Transverse colon (tissue), 4 donors: ENCODE results near the gene LRRC8C. TPM values are rescaled to one million over a fixed set of nuclear protein-coding genes. Genes with fewer than 3 reads are reported as not detected.

Experiments
- DNase-seq: peaks from one replicate; pipeline ENCODE4 v3.0.0-alpha.2; 2019
- H3K27ac ChIP-seq, 4 donors: fragments of 200-600 bp; sonication (generic); 2 replicates each; pipeline ENCODE4 v1.5.1; 2016 to 2018; ENCODE audit warnings: inconsistent platforms in 4 of 4
- H3K27me3 ChIP-seq: fragments of 200-600 bp; sonication (generic); 2 replicates; pipeline ENCODE4 v1.5.1; 2017; ENCODE audit warnings: inconsistent platforms
- H3K36me3 ChIP-seq, 4 donors: fragments of 200-600 bp; sonication (generic); 2 replicates each; pipeline ENCODE4 v1.5.1; 2017 to 2019; ENCODE audit warnings: inconsistent platforms in 4 of 4
- H3K4me1 ChIP-seq, 4 donors: fragments of 200-600 bp; sonication (generic); 2 replicates each; pipeline ENCODE4 v1.5.1; 2017 to 2020; ENCODE audit warnings: inconsistent platforms in 4 of 4
- H3K4me3 ChIP-seq, 4 donors: fragments of 200-600 bp; sonication (generic); 1 replicate in 1 of 4; 2 replicates in 3 of 4; pipeline versions ENCODE4 v1.5.1 to v1.6.1; 2017 to 2019; ENCODE audit warnings: inconsistent platforms in 4 of 4
- H3K9me3 ChIP-seq, 2 donors: fragments of 200-600 bp; sonication (generic); 2 replicates each; pipeline ENCODE4 v1.5.1; 2017 to 2019; ENCODE audit warnings: inconsistent platforms in 2 of 2
- EP300 ChIP-seq: sonication (generic); formaldehyde crosslinking; IDR thresholded peaks from one replicate; pipeline ENCODE4 v1.6.1; 2017; ENCODE audit warnings: antibody characterized with exemption, low read depth
- POLR2A ChIP-seq: fragments of 450-650 bp; IDR thresholded peaks from one replicate; pipeline ENCODE4 v1.6.1; 2016; ENCODE audit warnings: antibody characterized with exemption, mild to moderate bottlenecking, moderate library complexity
- POLR2AphosphoS5 ChIP-seq, 3 donors: sonication (generic); formaldehyde crosslinking; IDR thresholded peaks; one replicate each; pipeline ENCODE4 v1.6.1; 2016; ENCODE audit warnings: antibody characterized with exemption in 3 of 3
- WGBS, 2 donors: methylation state at CpG; one replicate each; pipeline ENCODE4 v1.1.5; 2018; ENCODE audit warnings: low coverage in 1 of 2; 5-methylcytosine and 5-hydroxymethylcytosine counted together
- in situ Hi-C, 4 donors: fragments of 200-750 bp; cut with MboI; loops; one replicate each; pipeline versions ENCODE4 v1.15.0 to v1.15.1; 2017; ENCODE audit warnings: low sequenced_read_pairs in 3 of 4, low pct_ligation_motif_present in 1 of 4, low pct_unique_long_range_greater_than_20kb in 1 of 4
- intact Hi-C: fragments of 100-400 bp; cut with DNase I; formaldehyde crosslinking; loops from one replicate; pipeline ENCODE4 v1.15.1; 2023; ENCODE audit warnings: low total_unique reads
- total RNA-seq, 4 donors: library from RNA; depleted of rRNA; stranded (reverse); fragments of >200 nt; gene quantifications; one replicate each; pipeline ENCODE4 v1.1.0, GENCODE V29; 2016
- TF ChIP-seq, protein P1 (sequence below), 5 experiments: fragments of 200-600 bp in 3 of 5; fragments of 450-650 bp in 2 of 5; sonication (generic) in 3 of 5; IDR thresholded peaks; 1 replicate in 2 of 5; 2 replicates in 3 of 5; pipeline ENCODE4 v1.5.1; 2016 to 2017; ENCODE audit warnings: antibody characterized with exemption in 5 of 5, inconsistent platforms in 3 of 5, mild to moderate bottlenecking in 2 of 5, moderate library complexity in 1 of 5

LRRC8C gene
- total RNA-seq, 4 donors from 2014 or later, result 2.4 to 4.4 (median 2.7) TPM

DNA sequence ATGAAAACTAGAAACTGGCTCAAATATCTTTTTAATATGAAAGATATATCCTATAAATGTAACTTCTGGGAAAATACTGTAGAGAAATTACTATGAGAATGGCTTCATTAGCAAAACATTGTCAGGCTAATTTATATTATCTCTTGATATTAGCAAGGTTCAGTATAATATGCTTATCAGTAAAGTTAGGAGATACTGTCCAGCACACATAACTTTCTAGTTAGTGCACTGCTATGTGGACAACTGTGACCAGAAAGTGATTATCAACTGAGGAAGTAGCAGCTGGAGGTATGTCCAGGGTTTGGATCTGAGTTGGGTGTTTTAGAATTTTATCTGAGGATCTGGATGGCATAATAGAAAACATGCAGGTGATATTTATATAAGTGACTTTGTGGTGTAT lies 7.5 kb downstream of the LRRC8C start:
- Histone ChIP-seq H3K36me3 (no peaks in the 10 kb centered on the region), H3K9me3 (no peaks in the 10 kb centered on the region), H3K4me1 (no peaks in the 10 kb centered on the region), H3K27ac (no peak overlapping the region), H3K27me3 (no peaks in the 10 kb centered on the region), H3K4me3 (no peak overlapping the region)
- in situ Hi-C loops, result loop anchor here in 3 of 4 donors (25.0 kb wide), 2 partner anchors 122 to 347 kb away; partner anchors contain the start of gene ZNF326 (in 1 of the 3)
- intact Hi-C loops, result no loop called here
- TF ChIP-seq, protein P1, sequence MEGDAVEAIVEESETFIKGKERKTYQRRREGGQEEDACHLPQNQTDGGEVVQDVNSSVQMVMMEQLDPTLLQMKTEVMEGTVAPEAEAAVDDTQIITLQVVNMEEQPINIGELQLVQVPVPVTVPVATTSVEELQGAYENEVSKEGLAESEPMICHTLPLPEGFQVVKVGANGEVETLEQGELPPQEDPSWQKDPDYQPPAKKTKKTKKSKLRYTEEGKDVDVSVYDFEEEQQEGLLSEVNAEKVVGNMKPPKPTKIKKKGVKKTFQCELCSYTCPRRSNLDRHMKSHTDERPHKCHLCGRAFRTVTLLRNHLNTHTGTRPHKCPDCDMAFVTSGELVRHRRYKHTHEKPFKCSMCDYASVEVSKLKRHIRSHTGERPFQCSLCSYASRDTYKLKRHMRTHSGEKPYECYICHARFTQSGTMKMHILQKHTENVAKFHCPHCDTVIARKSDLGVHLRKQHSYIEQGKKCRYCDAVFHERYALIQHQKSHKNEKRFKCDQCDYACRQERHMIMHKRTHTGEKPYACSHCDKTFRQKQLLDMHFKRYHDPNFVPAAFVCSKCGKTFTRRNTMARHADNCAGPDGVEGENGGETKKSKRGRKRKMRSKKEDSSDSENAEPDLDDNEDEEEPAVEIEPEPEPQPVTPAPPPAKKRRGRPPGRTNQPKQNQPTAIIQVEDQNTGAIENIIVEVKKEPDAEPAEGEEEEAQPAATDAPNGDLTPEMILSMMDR (IDR thresholded peaks at IDR 0.05), result no peak
- no peak for TF ChIP-seq POLR2AphosphoS5 (IDR thresholded peaks at IDR 0.05)
- no peak for TF ChIP-seq POLR2A
- no peak for TF ChIP-seq EP300
- DNase-seq, result no peak

DNA sequence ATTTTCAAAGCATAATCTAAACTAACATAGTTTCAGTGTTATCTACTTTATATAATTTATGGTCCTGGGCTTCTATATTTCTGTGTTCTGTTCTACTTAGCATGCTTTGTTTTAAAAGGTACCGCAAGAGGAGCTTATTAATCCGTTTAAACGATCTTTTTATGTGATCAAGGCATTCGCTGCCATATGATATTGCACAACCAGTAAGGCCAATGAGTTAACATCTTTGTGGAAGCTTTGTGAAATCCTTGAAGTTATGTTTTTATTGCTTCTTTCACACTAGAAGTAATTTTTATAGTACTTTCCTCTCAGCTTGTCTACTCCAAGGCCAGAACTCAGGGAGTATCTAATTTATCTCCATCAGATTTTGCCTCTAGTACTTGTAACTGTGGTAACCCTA lies 8.9 kb downstream of the LRRC8C start:
- in situ Hi-C loops (loop anchor here in 3 of 4 donors (25.0 kb wide), 2 partner anchors 121 to 346 kb away; partner anchors contain the start of gene ZNF326 (in 1 of the 3)), intact Hi-C loops (no loop called here)
- H3K36me3 ChIP-seq, result no peaks in the 10 kb centered on the region
- WGBS, 2 donors, result 88 to 89% methylated on average over 4 of the region's 4 CpGs
- H3K4me3 ChIP-seq, result no peak overlapping the region
- H3K4me1 ChIP-seq, result no peaks in the 10 kb centered on the region
- no peak overlapping the region for H3K27ac ChIP-seq
- TF ChIP-seq, protein P1 (IDR thresholded peaks at IDR 0.05), result no peak
- no peak for TF ChIP-seq EP300
- no peak for TF ChIP-seq POLR2AphosphoS5 (IDR thresholded peaks at IDR 0.05)
- TF ChIP-seq POLR2A, result no peak
- DNase-seq, result no peak
- H3K9me3 ChIP-seq, result peaks cover 0 to 7% of the 10 kb centered on the region in 2 donors
- no peaks in the 10 kb centered on the region for H3K27me3 ChIP-seq

DNA sequence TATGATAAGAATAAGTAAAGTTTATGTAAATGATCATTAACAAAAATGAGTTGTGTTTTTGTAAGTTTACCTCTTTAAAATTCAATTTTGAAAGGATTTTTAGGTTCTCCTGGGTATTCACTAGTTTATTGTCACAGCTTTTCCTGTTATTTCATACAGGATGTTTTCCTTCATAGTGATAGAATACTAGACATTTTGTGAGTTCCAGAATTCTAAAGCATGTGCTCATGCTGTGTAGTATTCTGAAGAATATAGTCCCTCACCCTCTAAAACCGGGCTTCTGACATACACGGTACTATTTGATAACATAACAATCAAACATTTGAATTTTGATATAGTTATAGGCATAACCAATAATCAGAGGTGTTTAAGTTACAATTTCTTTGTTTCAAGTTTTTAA lies 10.7 kb downstream of the LRRC8C start:
- no peak for DNase-seq
- Histone ChIP-seq H3K27me3 (no peaks in the 10 kb centered on the region), H3K36me3 (no peaks in the 10 kb centered on the region), H3K9me3 (peaks cover 0 to 7% of the 10 kb centered on the region in 2 donors), H3K27ac (no peak overlapping the region), H3K4me3 (no peak overlapping the region), H3K4me1 (no peaks in the 10 kb centered on the region)
- 95 to 100% methylated on average over 2 of the region's 2 CpGs for WGBS, 2 donors
- intact Hi-C loops, result no loop called here
- in situ Hi-C loops, result loop anchor here in 3 of 4 donors (25.0 kb wide), 2 partner anchors 119 to 344 kb away; partner anchors contain the start of gene ZNF326 (in 1 of the 3)
- TF ChIP-seq, protein P1 (IDR thresholded peaks at IDR 0.05), result no peak
- TF ChIP-seq POLR2A (no peak), POLR2AphosphoS5 (IDR thresholded peaks at IDR 0.05) (no peak), EP300 (no peak)

DNA sequence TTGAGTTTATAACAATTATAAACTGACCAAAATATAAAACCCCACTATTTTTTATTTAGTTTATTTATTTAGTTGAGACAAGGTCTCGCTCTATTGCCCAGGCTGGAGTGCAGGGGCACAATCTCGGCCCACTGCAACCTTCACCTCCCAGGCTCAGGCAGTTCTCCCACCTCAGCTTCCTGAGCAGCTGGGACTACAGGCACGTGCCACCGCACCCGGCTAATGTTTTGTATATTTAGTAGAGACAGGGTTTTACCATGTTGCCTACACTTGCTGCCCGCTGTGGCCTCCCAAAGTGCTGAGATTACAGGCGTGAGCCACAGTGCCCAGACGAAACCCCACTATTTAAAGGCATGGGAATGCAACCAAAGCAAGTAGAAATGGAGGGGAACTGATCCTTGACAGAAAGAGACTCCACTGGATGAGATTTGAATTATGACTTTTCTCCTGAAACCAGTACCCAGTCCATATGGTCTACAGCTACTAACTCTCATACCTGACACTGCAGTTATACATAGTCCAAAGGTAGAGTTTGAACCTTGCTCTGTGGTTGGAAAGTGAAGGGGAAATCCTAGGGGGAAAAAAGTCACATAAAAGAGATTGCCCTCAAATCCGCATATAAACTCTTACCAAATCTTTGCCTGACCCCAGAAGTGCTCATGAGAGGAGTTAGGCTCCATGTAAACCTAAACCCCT lies 11.3 kb downstream of the LRRC8C start:
- intact Hi-C loops, result no loop called here
- H3K4me3 ChIP-seq, result no peak overlapping the region
- TF ChIP-seq, protein P1 (IDR thresholded peaks at IDR 0.05), result no peak
- TF ChIP-seq EP300 (no peak), POLR2AphosphoS5 (IDR thresholded peaks at IDR 0.05) (no peak)
- in situ Hi-C loops, result loop anchor here in 3 of 4 donors (25.0 kb wide), 2 partner anchors 118 to 343 kb away; partner anchors contain the start of gene ZNF326 (in 1 of the 3)
- H3K36me3 ChIP-seq, result no peaks in the 10 kb centered on the region
- DNase-seq, result no peak
- no peaks in the 10 kb centered on the region for H3K4me1 ChIP-seq
- WGBS, 2 donors, result 84 to 98% methylated on average over 6 to 9 of the region's 9 CpGs
- H3K9me3 ChIP-seq, result peaks cover 0 to 7% of the 10 kb centered on the region in 2 donors
- no peaks in the 10 kb centered on the region for H3K27me3 ChIP-seq
- no peak overlapping the region for H3K27ac ChIP-seq
